BJ (cell line): ENCODE results near the gene CP. TPM values are rescaled to one million over a fixed set of nuclear protein-coding genes. Genes with fewer than 3 reads are reported as not detected.

ENCODE experiments used
- CTCF ChIA-PET: fragments of 350-600 bp; formaldehyde crosslinking; extraction: SDS; loops from one replicate; lab custom pipeline; 2021; ENCODE audit warnings: antibody characterized with exemption, inconsistent platforms; lab: Yijun Ruan, JAX
- POLR2A ChIA-PET: fragments of 300-600 bp; sonication (Branson Sonifier 250); formaldehyde crosslinking; extraction: SDS; loops from one replicate; lab custom pipeline; 2021; ENCODE audit warnings: antibody characterized with exemption; lab: Charles Lee
- DNase-seq: peaks from one replicate; pipeline ENCODE4 v3.0.0-alpha.2; 2011; ENCODE audit warnings: low read depth
- H3K27me3 ChIP-seq: 2 replicates; pipeline ENCODE4 v1.6.0; 2011; ENCODE audit warnings: low read length; ENCODE audit not compliant: control insufficient read depth, insufficient read depth
- H3K36me3 ChIP-seq: 2 replicates; pipeline ENCODE4 v1.5.1; 2011; ENCODE audit warnings: low read length; ENCODE audit not compliant: control insufficient read depth, insufficient read depth
- H3K4me3 ChIP-seq: 2 replicates; pipeline ENCODE4 v1.5.1; 2011; ENCODE audit warnings: low read depth, mild to moderate bottlenecking, control low read depth, low read length
- polyA plus RNA-seq: library from polyadenylated mRNA; depleted of rRNA; stranded (reverse); fragments of >200 nt; gene quantifications from 2 replicates; pipeline ENCODE4 v1.2.3, GENCODE V29; 2011
- TF ChIP-seq, protein P1 (sequence below): IDR thresholded peaks from 2 replicates; pipeline ENCODE4 v1.5.1; 2011; ENCODE audit warnings: low read depth, mild to moderate bottlenecking, control low read depth, inconsistent platforms, low read length, moderate library complexity; ENCODE audit not compliant: insufficient read depth

CP gene
- polyA plus RNA-seq, 1 experiment: not detected

DNA sequence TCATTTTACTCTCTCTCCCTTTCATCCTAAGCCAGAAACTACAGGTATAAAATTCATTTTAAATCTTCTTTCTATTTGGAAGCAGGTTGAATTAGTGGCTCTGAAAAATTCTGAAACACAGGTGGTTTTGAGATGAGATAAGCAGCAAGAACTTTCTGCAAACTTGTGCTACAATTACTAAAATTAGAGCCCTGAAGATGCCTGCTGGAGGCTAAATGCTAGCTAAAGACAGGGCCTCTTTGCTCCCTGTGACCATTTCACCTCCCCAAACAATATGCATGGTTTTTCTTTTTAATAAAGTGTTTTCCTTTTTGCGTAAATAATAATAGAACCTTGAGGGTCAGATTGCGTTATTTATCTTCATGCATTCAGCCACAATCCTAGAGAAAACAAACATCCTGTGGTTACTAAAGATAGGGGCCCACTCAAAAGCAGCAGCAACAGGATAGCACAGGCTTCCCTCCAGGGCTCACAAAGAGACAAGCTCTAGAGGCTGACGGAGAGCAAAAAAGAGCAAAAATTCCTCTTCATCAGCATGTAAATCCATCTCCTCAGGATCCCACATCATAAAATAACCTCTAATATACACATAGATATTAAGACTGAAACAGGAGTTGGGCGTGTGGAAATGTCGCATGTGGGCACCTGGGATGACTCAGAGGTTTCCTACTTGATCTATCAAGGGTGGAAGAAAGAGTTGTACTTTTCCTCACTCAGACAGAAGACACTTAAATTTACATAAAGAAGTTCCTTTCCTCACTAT, 26.5 kb upstream of the CP start:
- TF ChIP-seq, protein P1, sequence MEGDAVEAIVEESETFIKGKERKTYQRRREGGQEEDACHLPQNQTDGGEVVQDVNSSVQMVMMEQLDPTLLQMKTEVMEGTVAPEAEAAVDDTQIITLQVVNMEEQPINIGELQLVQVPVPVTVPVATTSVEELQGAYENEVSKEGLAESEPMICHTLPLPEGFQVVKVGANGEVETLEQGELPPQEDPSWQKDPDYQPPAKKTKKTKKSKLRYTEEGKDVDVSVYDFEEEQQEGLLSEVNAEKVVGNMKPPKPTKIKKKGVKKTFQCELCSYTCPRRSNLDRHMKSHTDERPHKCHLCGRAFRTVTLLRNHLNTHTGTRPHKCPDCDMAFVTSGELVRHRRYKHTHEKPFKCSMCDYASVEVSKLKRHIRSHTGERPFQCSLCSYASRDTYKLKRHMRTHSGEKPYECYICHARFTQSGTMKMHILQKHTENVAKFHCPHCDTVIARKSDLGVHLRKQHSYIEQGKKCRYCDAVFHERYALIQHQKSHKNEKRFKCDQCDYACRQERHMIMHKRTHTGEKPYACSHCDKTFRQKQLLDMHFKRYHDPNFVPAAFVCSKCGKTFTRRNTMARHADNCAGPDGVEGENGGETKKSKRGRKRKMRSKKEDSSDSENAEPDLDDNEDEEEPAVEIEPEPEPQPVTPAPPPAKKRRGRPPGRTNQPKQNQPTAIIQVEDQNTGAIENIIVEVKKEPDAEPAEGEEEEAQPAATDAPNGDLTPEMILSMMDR: no peak
- CTCF ChIA-PET: interaction anchor here (0.8 kb wide), 1 partner anchor 11 kb away, joined by 3 read pairs; no protein-coding TSS in a partner anchor

DNA sequence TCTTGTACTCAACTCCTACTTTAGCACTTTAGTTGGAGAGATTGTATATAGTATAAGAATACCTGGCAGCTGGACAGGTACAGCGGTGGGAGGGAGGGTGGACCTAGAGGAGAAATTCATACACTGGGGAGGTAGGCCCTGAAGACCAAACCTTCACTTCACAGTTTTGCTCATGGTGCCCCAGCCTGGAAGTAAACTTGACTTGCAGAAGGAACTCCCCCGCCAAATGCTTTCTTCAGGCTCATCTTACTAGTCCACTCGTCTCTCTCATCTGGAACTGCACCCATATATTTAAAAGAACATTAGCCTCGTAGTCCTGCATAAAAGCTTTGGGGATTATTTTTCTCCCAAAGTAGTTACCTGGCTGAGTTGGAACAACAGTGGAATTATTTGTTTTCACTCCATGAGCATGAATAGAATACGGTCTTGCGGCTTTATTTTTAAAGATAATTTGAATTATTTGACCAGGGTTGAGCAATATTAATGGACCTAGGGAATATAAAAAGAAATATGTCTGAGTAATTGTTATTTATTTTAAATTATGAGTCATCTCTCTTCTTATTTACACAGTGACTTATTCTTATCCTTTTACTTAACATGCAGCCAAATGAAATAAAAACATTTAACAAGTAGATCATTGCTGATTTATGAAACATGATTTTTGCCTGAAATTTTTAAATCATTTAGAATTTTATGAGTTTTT, 25.5 kb upstream of the CP start:
- H3K27me3 ChIP-seq: no peaks in the 10 kb centered on the region
- ChIA-PET CTCF (interaction anchor here (2.4 kb wide), 1 partner anchor 8 kb away, joined by 8 read pairs; no protein-coding TSS in a partner anchor), POLR2A (no interaction called here)
- H3K4me3 ChIP-seq: no peak overlapping the region
- DNase-seq: peak; percentile 29
- TF ChIP-seq, protein P1: no peak
- no peaks in the 10 kb centered on the region for H3K36me3 ChIP-seq

More for the DNA sequence above, 26.5 kb upstream of the CP start:
- DNase-seq: no peak
- no peak overlapping the region for H3K4me3 ChIP-seq
- H3K27me3 ChIP-seq: no peaks in the 10 kb centered on the region
- POLR2A ChIA-PET: interaction anchor here (0.5 kb wide), 1 partner anchor 12 kb away, joined by 7 read pairs; no protein-coding TSS in a partner anchor
- no peaks in the 10 kb centered on the region for H3K36me3 ChIP-seq

DNA sequence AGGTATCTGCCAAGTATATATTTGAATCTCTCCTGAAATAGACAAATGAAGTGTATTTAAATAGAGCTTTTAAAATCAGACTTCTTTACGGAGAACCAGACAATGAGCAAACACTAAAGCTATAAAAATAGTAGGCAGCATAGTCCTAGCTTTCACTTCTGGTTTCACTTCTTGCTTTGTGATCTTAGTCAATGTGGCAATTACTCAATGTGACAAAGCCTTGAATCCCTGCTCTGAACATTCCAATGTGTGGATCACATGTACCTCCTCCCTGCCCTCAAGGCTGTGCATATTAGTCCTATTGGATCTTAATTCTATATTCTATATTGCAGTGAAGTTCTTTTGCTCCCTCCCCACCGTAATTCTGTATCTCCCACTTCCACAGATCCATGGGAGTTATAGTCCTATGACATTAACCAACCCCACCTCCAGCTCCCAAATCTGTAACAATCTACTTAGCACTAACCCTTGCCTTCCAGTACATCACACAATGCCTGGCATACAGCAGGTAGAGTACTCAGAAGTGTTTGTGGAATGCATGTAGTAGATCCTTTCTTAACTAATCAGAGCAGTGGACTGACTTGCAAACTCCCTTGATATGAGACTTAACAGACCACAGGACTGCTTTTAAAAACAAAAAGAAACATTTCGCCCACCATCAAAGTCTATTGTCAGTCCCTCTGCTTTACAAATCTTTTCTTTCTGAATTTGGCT, 24.3 kb upstream of the CP start:
- H3K4me3 ChIP-seq: no peak overlapping the region
- H3K27me3 ChIP-seq: no peaks in the 10 kb centered on the region
- ChIA-PET CTCF (interaction anchor here (0.5 to 2.4 kb wide), 2 partner anchors 9 to 33 kb away, joined by 4 to 8 read pairs; no protein-coding TSS in a partner anchor), POLR2A (interaction anchor here (0.6 kb wide), 1 partner anchor 68 kb away, joined by 3 read pairs; no protein-coding TSS in a partner anchor)
- H3K36me3 ChIP-seq: no peaks in the 10 kb centered on the region
- peak; percentile 38 for DNase-seq
- TF ChIP-seq, protein P1: no peak

DNA sequence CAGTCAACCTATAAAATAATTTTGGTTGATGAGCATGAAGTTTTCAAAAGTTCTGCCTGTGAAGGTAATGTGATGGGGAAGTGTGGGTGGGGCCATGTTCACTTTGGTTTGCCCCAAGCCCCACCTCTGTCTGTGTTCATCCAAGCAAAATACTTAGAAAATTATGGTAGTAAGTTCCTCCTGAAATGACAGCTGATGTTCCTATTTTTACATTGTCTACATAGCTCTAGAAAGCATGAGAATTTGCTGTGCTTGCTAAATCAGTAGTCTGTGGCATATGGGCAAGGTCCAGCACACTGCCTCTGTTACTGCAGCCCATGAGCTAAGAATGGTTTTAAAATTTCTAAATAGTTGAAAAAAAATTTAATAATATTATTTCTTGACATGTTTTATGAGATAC, 21.9 kb upstream of the CP start:
- no peaks in the 10 kb centered on the region for H3K36me3 ChIP-seq

More for the DNA sequence above, 21.9 kb upstream of the CP start:
- Histone ChIP-seq H3K27me3 (no peaks in the 10 kb centered on the region), H3K4me3 (no peak overlapping the region)
- ChIA-PET POLR2A (no interaction called here), CTCF (no interaction called here)
- DNase-seq: no peak
- TF ChIP-seq, protein P1: no peak
